Upper lobe of left lung (tissue), 4 donors: ENCODE results near the gene EYA2.

Experiments
- CTCF ChIP-seq, 6 experiments: fragments of 450-650 bp in 4 of 6; fragments of 200-600 bp in 2 of 6; sonication (generic) in 2 of 6; IDR thresholded peaks; one replicate each; pipeline ENCODE4 v1.5.1; 2016 to 2019; ENCODE audit warnings: antibody characterized with exemption in 6 of 6
- POLR2A ChIP-seq, 4 donors: fragments of 450-650 bp; IDR thresholded peaks; one replicate each; pipeline ENCODE4 v1.5.1; 2016 to 2017; ENCODE audit warnings: antibody characterized with exemption in 4 of 4, mild to moderate bottlenecking in 2 of 4
- POLR2AphosphoS5 ChIP-seq, 2 donors: sonication (generic); formaldehyde crosslinking; IDR thresholded peaks; one replicate each; pipeline ENCODE4 v1.5.1; 2017; ENCODE audit warnings: antibody characterized with exemption in 2 of 2

GRCh38 chr20:47071646-47072185 lies 177.1 kb downstream of the EYA2 start:
- TF ChIP-seq CTCF (IDR thresholded peaks at IDR 0.05) (no peak), POLR2AphosphoS5 (IDR thresholded peaks at IDR 0.05) (no peak), POLR2A (IDR thresholded peaks at IDR 0.05) (no peak)
